Peyer's patch (tissue), 4 donors: ENCODE data around the gene HRAS. TPM values are rescaled to one million over a fixed set of nuclear protein-coding genes. Genes with fewer than 3 reads are reported as not detected.

Source experiments
- DNase-seq, 3 donors: peaks; one replicate each; pipeline ENCODE4 v3.0.0-alpha.2; 2017 to 2019
- H3K27ac ChIP-seq, 4 donors: fragments of 200-600 bp; sonication (generic); one replicate each; pipeline ENCODE4 v1.5.1; 2016 to 2019
- H3K27me3 ChIP-seq, 2 donors: fragments of 200-600 bp; sonication (generic); one replicate each; pipeline ENCODE4 v1.5.1; 2019
- H3K36me3 ChIP-seq, 3 donors: fragments of 200-600 bp; sonication (generic); one replicate each; pipeline ENCODE4 v1.5.1; 2016 to 2019
- H3K4me1 ChIP-seq, 4 donors: fragments of 200-600 bp; sonication (generic); one replicate each; pipeline ENCODE4 v1.5.1; 2016 to 2019
- H3K4me3 ChIP-seq, 4 donors: fragments of 200-600 bp; sonication (generic); 1 replicate in 3 of 4; 2 replicates in 1 of 4; pipeline ENCODE4 v1.5.1; 2016 to 2019; ENCODE audit warnings: mild to moderate bottlenecking in 1 of 4
- H3K9me3 ChIP-seq, 4 donors: fragments of 200-600 bp; sonication (generic); one replicate each; pipeline ENCODE4 v1.5.1; 2016 to 2019; ENCODE audit warnings: mild to moderate bottlenecking in 1 of 4
- CTCF ChIP-seq, 6 experiments: fragments of 450-650 bp in 4 of 6; fragments of 200-600 bp in 2 of 6; sonication (generic) in 1 of 6; IDR thresholded peaks; one replicate each; pipeline ENCODE4 v1.5.1; 2017 to 2019; ENCODE audit warnings: antibody characterized with exemption in 6 of 6, mild to moderate bottlenecking in 3 of 6, moderate library complexity in 1 of 6
- POLR2A ChIP-seq, 2 donors: fragments of 450-650 bp; IDR thresholded peaks; one replicate each; pipeline ENCODE4 v1.5.1; 2017; ENCODE audit warnings: antibody characterized with exemption in 2 of 2, mild to moderate bottlenecking in 2 of 2, moderate library complexity in 2 of 2
- total RNA-seq, 4 donors: library from RNA; depleted of rRNA; stranded (reverse); fragments of >200 nt; gene quantifications; one replicate each; pipeline ENCODE4 v1.1.0, GENCODE V29; 2016

HRAS gene
- total RNA-seq, 4 donors from 2014 or later, result 27.4 to 55.3 (median 35.1) TPM

GRCh38 chr11:492427-493226 is 42.7 kb downstream of the HRAS start:
- Histone ChIP-seq H3K9me3 (no peaks in the 10 kb centered on the region), H3K27ac (no peak overlapping the region), H3K27me3 (no peaks in the 10 kb centered on the region), H3K4me3 (no peak overlapping the region), H3K36me3 (peaks cover 0 to 58% (median 0%) of the 10 kb centered on the region in 3 donors), H3K4me1 (no peaks in the 10 kb centered on the region)
- TF ChIP-seq POLR2A (IDR thresholded peaks at IDR 0.05) (no peak), CTCF (IDR thresholded peaks at IDR 0.05) (no peak)
- DNase-seq, result peak in 2 of 3 donors; percentile 58 to 72

GRCh38 chr11:491358-491757 is 44.0 kb downstream of the HRAS start:
- Histone ChIP-seq H3K27me3 (no peaks in the 10 kb centered on the region), H3K36me3 (peaks cover 0 to 47% (median 0%) of the 10 kb centered on the region in 3 donors), H3K9me3 (no peaks in the 10 kb centered on the region), H3K27ac (no peak overlapping the region), H3K4me3 (no peak overlapping the region), H3K4me1 (no peaks in the 10 kb centered on the region)
- DNase-seq, result no peak
- no peak for TF ChIP-seq POLR2A (IDR thresholded peaks at IDR 0.05)
- TF ChIP-seq CTCF (IDR thresholded peaks at IDR 0.05), result no peak

- TF ChIP-seq POLR2A (IDR thresholded peaks at IDR 0.05) (no peak), CTCF (IDR thresholded peaks at IDR 0.05) (no peak)
- peaks cover 0 to 43% (median 0%) of the 10 kb centered on the region in 3 donors for H3K36me3 ChIP-seq
- no peak for DNase-seq
Observed at GRCh38 chr11:490930-491260, 44.5 kb downstream of the HRAS start.

DNA sequence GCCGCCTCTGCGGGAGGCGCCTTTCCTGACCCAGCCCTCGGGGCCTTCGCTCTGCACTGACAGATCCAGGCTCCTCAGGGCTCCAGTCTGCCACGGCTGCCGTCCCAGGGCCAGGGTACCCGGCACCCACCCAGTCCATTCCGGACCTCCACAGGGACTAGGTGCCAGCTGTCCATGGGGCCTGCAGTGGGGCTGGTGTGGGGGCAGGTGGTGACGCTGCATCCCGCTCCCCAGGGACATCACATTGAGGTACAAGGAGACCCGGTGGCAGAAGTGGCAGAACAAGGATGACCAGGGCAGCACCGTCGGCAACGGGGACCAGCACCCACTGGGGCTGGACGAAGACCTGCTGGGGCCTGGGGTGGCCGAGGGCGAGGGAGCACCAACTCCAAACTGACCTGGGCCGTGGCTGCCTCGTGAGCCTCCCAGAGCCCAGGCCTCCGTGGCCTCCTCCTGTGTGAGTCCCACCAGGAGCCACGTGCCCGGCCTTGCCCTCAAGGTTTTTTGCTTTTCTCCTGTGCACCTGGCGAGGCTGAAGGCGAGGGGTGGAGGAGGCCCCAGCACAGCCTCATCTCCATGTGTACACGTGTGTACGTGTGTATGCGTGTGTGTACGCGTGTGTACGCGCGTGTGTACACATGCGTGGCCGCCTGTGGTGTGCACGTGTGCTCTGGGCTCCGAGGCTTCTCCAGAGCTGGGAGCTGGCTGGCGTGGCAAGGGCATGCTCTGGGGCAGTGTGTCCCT is 45.0 kb downstream of the HRAS start:
- Histone ChIP-seq H3K36me3 (peaks cover 0 to 39% (median 0%) of the 10 kb centered on the region in 3 donors), H3K27me3 (no peaks in the 10 kb centered on the region), H3K4me3 (no peak overlapping the region), H3K9me3 (no peaks in the 10 kb centered on the region), H3K27ac (no peak overlapping the region), H3K4me1 (no peaks in the 10 kb centered on the region)
- no peak for TF ChIP-seq CTCF (IDR thresholded peaks at IDR 0.05)
- TF ChIP-seq POLR2A (IDR thresholded peaks at IDR 0.05), result no peak
- DNase-seq, result no peak

More at GRCh38 chr11:490930-491260, 44.5 kb downstream of the HRAS start:
- Histone ChIP-seq H3K4me1 (no peaks in the 10 kb centered on the region), H3K4me3 (no peak overlapping the region), H3K27me3 (no peaks in the 10 kb centered on the region), H3K27ac (no peak overlapping the region), H3K9me3 (no peaks in the 10 kb centered on the region)

GRCh38 chr11:489610-490185 is 45.7 kb downstream of the HRAS start:
- no peaks in the 10 kb centered on the region for H3K4me1 ChIP-seq
- DNase-seq, result no peak
- peaks cover 0 to 32% (median 0%) of the 10 kb centered on the region in 3 donors for H3K36me3 ChIP-seq

More at GRCh38 chr11:489610-490185, 45.7 kb downstream of the HRAS start:
- Histone ChIP-seq H3K27ac (no peak overlapping the region), H3K27me3 (no peaks in the 10 kb centered on the region), H3K4me3 (no peak overlapping the region), H3K9me3 (no peaks in the 10 kb centered on the region)
- TF ChIP-seq POLR2A (IDR thresholded peaks at IDR 0.05), result no peak
- TF ChIP-seq CTCF (IDR thresholded peaks at IDR 0.05), result no peak
